Ishikawa (cell line): ENCODE results near the gene SLFN12L.

Experiments
- CEBPB ChIP-seq: IDR thresholded peaks from 2 replicates; pipeline ENCODE4 v1.6.1; 2012
- CREB1 ChIP-seq: IDR thresholded peaks from 2 replicates; pipeline ENCODE4 v1.6.1; 2012; ENCODE audit warnings: low read depth
- EGR1 ChIP-seq: IDR thresholded peaks from 2 replicates; pipeline ENCODE4 v1.6.1; 2012
- EP300 ChIP-seq: IDR thresholded peaks from 2 replicates; pipeline ENCODE4 v1.6.1; 2012; ENCODE audit warnings: borderline replicate concordance
- FOXM1 ChIP-seq: IDR thresholded peaks from 2 replicates; pipeline ENCODE4 v1.6.1; 2012; ENCODE audit warnings: low read depth, borderline replicate concordance
- MAX ChIP-seq: IDR thresholded peaks from 2 replicates; pipeline ENCODE4 v1.6.1; 2012
- TAF1 ChIP-seq: IDR thresholded peaks from 2 replicates; pipeline ENCODE4 v1.6.1; 2012; ENCODE audit warnings: low read depth, mild to moderate bottlenecking
- TEAD4 ChIP-seq: IDR thresholded peaks from 2 replicates; pipeline ENCODE4 v1.6.1; 2012
- USF1 ChIP-seq: IDR thresholded peaks from 2 replicates; pipeline ENCODE4 v1.6.1; 2012
- ZBTB7A ChIP-seq: IDR thresholded peaks from 2 replicates; pipeline ENCODE4 v1.6.1; 2012; ENCODE audit warnings: low read depth
- TF ChIP-seq, protein P1 (sequence below): IDR thresholded peaks from 2 replicates; pipeline ENCODE4 v1.6.1; 2012; ENCODE audit warnings: low read depth, mild to moderate bottlenecking

DNA sequence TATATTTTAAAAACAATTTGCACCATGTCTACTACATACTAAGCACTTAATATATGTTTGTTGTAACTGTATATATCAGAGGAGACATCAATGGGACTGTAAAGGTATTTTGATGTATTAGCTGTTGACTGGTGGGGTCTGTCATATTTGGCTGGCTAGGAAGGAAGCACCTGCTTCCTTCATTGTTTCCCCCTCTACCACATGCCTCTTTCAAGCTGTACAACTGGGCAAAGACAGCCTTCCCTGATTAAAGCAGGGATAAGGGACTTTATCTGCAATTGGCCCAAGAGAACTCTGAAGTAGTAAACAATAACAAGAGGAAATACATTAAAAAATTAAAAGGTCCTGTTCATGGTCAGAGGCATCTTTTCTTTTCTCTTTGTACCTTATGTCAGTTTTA lies 5.5 kb upstream of the SLFN12L start:
- no peak for TF ChIP-seq TEAD4
- TF ChIP-seq FOXM1 = no peak
- no peak for TF ChIP-seq CREB1
- no peak for TF ChIP-seq EP300
- no peak for TF ChIP-seq MAX
- no peak for TF ChIP-seq USF1
- TF ChIP-seq EGR1 = no peak
- no peak for TF ChIP-seq TAF1
- TF ChIP-seq, protein P1, sequence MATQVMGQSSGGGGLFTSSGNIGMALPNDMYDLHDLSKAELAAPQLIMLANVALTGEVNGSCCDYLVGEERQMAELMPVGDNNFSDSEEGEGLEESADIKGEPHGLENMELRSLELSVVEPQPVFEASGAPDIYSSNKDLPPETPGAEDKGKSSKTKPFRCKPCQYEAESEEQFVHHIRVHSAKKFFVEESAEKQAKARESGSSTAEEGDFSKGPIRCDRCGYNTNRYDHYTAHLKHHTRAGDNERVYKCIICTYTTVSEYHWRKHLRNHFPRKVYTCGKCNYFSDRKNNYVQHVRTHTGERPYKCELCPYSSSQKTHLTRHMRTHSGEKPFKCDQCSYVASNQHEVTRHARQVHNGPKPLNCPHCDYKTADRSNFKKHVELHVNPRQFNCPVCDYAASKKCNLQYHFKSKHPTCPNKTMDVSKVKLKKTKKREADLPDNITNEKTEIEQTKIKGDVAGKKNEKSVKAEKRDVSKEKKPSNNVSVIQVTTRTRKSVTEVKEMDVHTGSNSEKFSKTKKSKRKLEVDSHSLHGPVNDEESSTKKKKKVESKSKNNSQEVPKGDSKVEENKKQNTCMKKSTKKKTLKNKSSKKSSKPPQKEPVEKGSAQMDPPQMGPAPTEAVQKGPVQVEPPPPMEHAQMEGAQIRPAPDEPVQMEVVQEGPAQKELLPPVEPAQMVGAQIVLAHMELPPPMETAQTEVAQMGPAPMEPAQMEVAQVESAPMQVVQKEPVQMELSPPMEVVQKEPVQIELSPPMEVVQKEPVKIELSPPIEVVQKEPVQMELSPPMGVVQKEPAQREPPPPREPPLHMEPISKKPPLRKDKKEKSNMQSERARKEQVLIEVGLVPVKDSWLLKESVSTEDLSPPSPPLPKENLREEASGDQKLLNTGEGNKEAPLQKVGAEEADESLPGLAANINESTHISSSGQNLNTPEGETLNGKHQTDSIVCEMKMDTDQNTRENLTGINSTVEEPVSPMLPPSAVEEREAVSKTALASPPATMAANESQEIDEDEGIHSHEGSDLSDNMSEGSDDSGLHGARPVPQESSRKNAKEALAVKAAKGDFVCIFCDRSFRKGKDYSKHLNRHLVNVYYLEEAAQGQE = no peak
- TF ChIP-seq CEBPB = no peak
- TF ChIP-seq ZBTB7A = no peak
